DMS53 (cell line): ENCODE results near the gene CD200.
"Not testable (repeated sequence)": the region's sequence is repeated elsewhere in the genome, so short reads cannot be mapped to it uniquely, and the experiment has no call there.

Experiments
- DNase-seq: peaks from one replicate; lab custom pipeline; 2025; lab: John Stamatoyannopoulos, UW

CD200 gene

GRCh38 chr3:112360561-112360960 lies 27.6 kb downstream of the CD200 start:
- DNase-seq, result no peak

- DNase-seq, result no peak
Measured at GRCh38 chr3:112362221-112362620, 29.3 kb downstream of the CD200 start.

- DNase-seq, result no peak
Measured at GRCh38 chr3:112364291-112364690, 31.3 kb downstream of the CD200 start.

GRCh38 chr3:112365035-112365434 lies 32.1 kb downstream of the CD200 start:
- peak; percentile 3 for DNase-seq

- DNase-seq, result no peak
Measured at GRCh38 chr3:112365636-112366035, 32.7 kb downstream of the CD200 start.

- no peak for DNase-seq
Measured at GRCh38 chr3:112366522-112366921, 33.6 kb downstream of the CD200 start.

- no peak for DNase-seq
Measured at GRCh38 chr3:112371569-112371968, 38.6 kb downstream of the CD200 start.

GRCh38 chr3:112372396-112372795 lies 39.4 kb downstream of the CD200 start:
- no peak for DNase-seq

- no peak for DNase-seq
Measured at GRCh38 chr3:112373476-112373875, 40.5 kb downstream of the CD200 start.

GRCh38 chr3:112373924-112374323 lies 41.0 kb downstream of the CD200 start:
- DNase-seq, result no peak

GRCh38 chr3:112374333-112374734 lies 41.4 kb downstream of the CD200 start:
- no peak for DNase-seq

GRCh38 chr3:112375117-112375516 lies 42.2 kb downstream of the CD200 start:
- no peak for DNase-seq

GRCh38 chr3:112376241-112376911 lies 43.4 kb downstream of the CD200 start:
- no peak for DNase-seq

GRCh38 chr3:112376992-112377391 lies 44.0 kb downstream of the CD200 start:
- DNase-seq, result no peak

- no peak for DNase-seq
Measured at GRCh38 chr3:112377568-112378071, 44.7 kb downstream of the CD200 start.

GRCh38 chr3:112378347-112378746 lies 45.4 kb downstream of the CD200 start:
- DNase-seq, result not testable (repeated sequence)

- no peak for DNase-seq
Measured at GRCh38 chr3:112379020-112379690, 46.2 kb downstream of the CD200 start.

- DNase-seq, result no peak
Measured at GRCh38 chr3:112381673-112382542, 49.0 kb downstream of the CD200 start.

- DNase-seq, result no peak
Measured at GRCh38 chr3:112382543-112383160, 49.7 kb downstream of the CD200 start.

- DNase-seq, result no peak
Measured at GRCh38 chr3:112384769-112385168, 51.8 kb downstream of the CD200 start.

GRCh38 chr3:112388972-112389371 lies 56.0 kb downstream of the CD200 start:
- DNase-seq, result no peak

- DNase-seq, result no peak
Measured at GRCh38 chr3:112389961-112390360, 57.0 kb downstream of the CD200 start.
